ENCODE results near the gene UQCC3.
A peak's percentile ranks its signal among the peaks of the same experiment; 100 is the strongest.
"Not testable (repeated sequence)": the region's sequence is repeated elsewhere in the genome, so short reads cannot be mapped to it uniquely, and the experiment has no call there.

The UQCC3 gene

GRCh38 chr11:62671608-62672389, at the start of gene UQCC3, which contains the start of gene LBHD1:
TSS of gene UQCC3 (plus strand) at chr11:62671673. CDS start at chr11:62671746, 73 bp downstream.
TSS of gene LBHD1 (minus strand) at chr11:62672267. CDS start at chr11:62670031, 2,236 bp downstream.
- no peak for DNase-seq (ENCODE audit: low read depth, low spot score)

GRCh38 chr11:62622476-62623089, 48.9 kb upstream of the UQCC3 start:
- DNase-seq (ENCODE audit: low read depth, low spot score): no peak

GRCh38 chr11:62627713-62628112, 43.8 kb upstream of the UQCC3 start:
- DNase-seq (ENCODE audit: low read depth, low spot score): no peak

- no peak for DNase-seq (ENCODE audit: low read depth, low spot score)
These were observed 39.0 kb upstream of the UQCC3 start for GRCh38 chr11:62632492-62632891.

GRCh38 chr11:62644220-62644619, 27.3 kb upstream of the UQCC3 start:
- DNase-seq (ENCODE audit: low read depth, low spot score): no peak

- no peak for DNase-seq (ENCODE audit: low read depth, low spot score)
These were observed 25.9 kb upstream of the UQCC3 start for GRCh38 chr11:62645671-62645945.

GRCh38 chr11:62645946-62646824, 25.3 kb upstream of the UQCC3 start, which contains the start of gene GANAB:
TSS of gene GANAB (minus strand) at chr11:62646613. CDS start at chr11:62646599, 14 bp downstream.
- peak; percentile 93 for DNase-seq (ENCODE audit: low read depth, low spot score)

GRCh38 chr11:62646825-62647608, 24.5 kb upstream of the UQCC3 start:
- no peak for DNase-seq (ENCODE audit: low read depth, low spot score)

GRCh38 chr11:62647609-62648005, 23.9 kb upstream of the UQCC3 start:
- DNase-seq (ENCODE audit: low read depth, low spot score): no peak

GRCh38 chr11:62648185-62648966, 23.1 kb upstream of the UQCC3 start:
- no peak for DNase-seq (ENCODE audit: low read depth, low spot score)

GRCh38 chr11:62648967-62649364, 22.5 kb upstream of the UQCC3 start:
- DNase-seq (ENCODE audit: low read depth, low spot score): no peak

GRCh38 chr11:62649486-62649885, 22.0 kb upstream of the UQCC3 start:
- no peak for DNase-seq (ENCODE audit: low read depth, low spot score)

- not testable (repeated sequence) for DNase-seq (ENCODE audit: low read depth, low spot score)
These were observed 21.2 kb upstream of the UQCC3 start for GRCh38 chr11:62650283-62650682.

GRCh38 chr11:62652161-62653006, 19.1 kb upstream of the UQCC3 start:
- no peak for DNase-seq (ENCODE audit: low read depth, low spot score)

- no peak for DNase-seq (ENCODE audit: low read depth, low spot score)
These were observed 17.2 kb upstream of the UQCC3 start for GRCh38 chr11:62654297-62654696.

GRCh38 chr11:62656796-62657429, 14.6 kb upstream of the UQCC3 start:
- no peak for DNase-seq (ENCODE audit: low read depth, low spot score)

- no peak for DNase-seq (ENCODE audit: low read depth, low spot score)
These were observed 6.9 kb upstream of the UQCC3 start for GRCh38 chr11:62664405-62665074.

- peak; percentile 88 for DNase-seq (ENCODE audit: low read depth, low spot score)
These were observed 6.3 kb upstream of the UQCC3 start, which contains the start of the genes C11orf98 and CSKMT for GRCh38 chr11:62665075-62665598. TSS of gene C11orf98 (minus strand) at chr11:62665210. CDS start at chr11:62665169, 41 bp downstream. TSS of gene CSKMT (plus strand) at chr11:62665312. CDS start at chr11:62665880, 568 bp downstream.
